ENCODE data around the gene NOL4L.

DNA sequence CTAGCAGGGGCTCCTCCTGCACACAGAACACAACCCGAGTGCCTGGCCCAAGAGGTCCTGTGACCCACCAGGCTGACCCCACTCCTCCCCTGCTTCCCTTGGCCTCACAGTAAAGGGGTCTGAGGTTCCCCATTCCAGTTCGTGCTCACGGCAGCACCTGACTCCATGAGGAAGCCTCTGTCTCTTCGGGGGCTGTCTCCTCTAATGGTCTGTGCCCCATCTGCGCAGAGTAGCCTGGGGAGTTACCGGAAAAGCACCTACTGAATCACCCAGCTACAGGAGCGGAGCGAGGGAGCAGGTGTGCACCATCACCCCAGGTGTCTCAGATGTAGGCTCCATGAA lies 133.8 kb downstream of the NOL4L start:
- TF ChIP-seq POLR2A (IDR thresholded peaks at IDR 0.05), result no peak
- TF ChIP-seq, protein P1, sequence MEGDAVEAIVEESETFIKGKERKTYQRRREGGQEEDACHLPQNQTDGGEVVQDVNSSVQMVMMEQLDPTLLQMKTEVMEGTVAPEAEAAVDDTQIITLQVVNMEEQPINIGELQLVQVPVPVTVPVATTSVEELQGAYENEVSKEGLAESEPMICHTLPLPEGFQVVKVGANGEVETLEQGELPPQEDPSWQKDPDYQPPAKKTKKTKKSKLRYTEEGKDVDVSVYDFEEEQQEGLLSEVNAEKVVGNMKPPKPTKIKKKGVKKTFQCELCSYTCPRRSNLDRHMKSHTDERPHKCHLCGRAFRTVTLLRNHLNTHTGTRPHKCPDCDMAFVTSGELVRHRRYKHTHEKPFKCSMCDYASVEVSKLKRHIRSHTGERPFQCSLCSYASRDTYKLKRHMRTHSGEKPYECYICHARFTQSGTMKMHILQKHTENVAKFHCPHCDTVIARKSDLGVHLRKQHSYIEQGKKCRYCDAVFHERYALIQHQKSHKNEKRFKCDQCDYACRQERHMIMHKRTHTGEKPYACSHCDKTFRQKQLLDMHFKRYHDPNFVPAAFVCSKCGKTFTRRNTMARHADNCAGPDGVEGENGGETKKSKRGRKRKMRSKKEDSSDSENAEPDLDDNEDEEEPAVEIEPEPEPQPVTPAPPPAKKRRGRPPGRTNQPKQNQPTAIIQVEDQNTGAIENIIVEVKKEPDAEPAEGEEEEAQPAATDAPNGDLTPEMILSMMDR (IDR thresholded peaks at IDR 0.05), result no peak
